ENCODE measurements around the gene ZXDC.

GRCh38 chr3:126450219-126450618 lies 25.5 kb downstream of the ZXDC start:
- TF ChIP-seq POU2F2 (IDR thresholded peaks at IDR 0.05; ENCODE audit: low read depth, low read length) (no peak), POLR2A (IDR thresholded peaks at IDR 0.05; ENCODE audit: low read depth, low read length) (peak; percentile 32; the same call in 1 of the 2 replicates), TAF1 (IDR thresholded peaks at IDR 0.05; ENCODE audit: low read depth, low read length) (no peak)

All from GM12891 (cell line).